GM12878 (cell line): ENCODE measurements around the gene SOBP. TPM values are rescaled to one million over a fixed set of nuclear protein-coding genes. Genes with fewer than 3 reads are reported as not detected.

Experiments
- ATAC-seq: fragments of 200-7000 bp; cut with Tn5 transposase; 3 replicates; pipeline ENCODE4 v1.9.1; 2020; ENCODE audit warnings: mild to moderate bottlenecking, moderate library complexity
- BruUV-seq: library from RNA; stranded (reverse); fragments of 400-500 nt; replicated peaks from 2 replicates; lab custom pipeline; 2021; lab: Mats Ljungman, UMichigan
- CTCF ChIA-PET: fragments of 300-600 bp; sonication (Branson Sonifier 250); formaldehyde crosslinking; extraction: SDS; loops from one replicate; lab custom pipeline; 2021; ENCODE audit warnings: inconsistent platforms; lab: Yijun Ruan, JAX
- POLR2A ChIA-PET: fragments of 350-600 bp; formaldehyde crosslinking; extraction: SDS; loops from one replicate; lab custom pipeline; 2021; ENCODE audit warnings: inconsistent platforms; lab: Charles Lee
- RAD21 ChIA-PET: fragments of 300-600 bp; sonication (Branson Sonifier 250); formaldehyde crosslinking; loops from one replicate; lab custom pipeline; 2023; ENCODE audit warnings: antibody characterized with exemption; ENCODE audit not compliant: unreplicated experiment; lab: Charles Lee
- SMC1A ChIA-PET: fragments of 300-600 bp; sonication (Branson Sonifier 250); formaldehyde crosslinking; loops from one replicate; lab custom pipeline; 2023; ENCODE audit not compliant: unreplicated experiment, uncharacterized antibody; lab: Charles Lee
- DNase-seq: peaks from one replicate; pipeline ENCODE4 v3.0.0-alpha.2; 2011; ENCODE audit warnings: low read depth, low spot score
- FAIRE-seq: peaks from 3 replicates; lab custom pipeline; 2011; peaks lifted over from hg19 to GRCh38; lab: Jason Lieb, UNC
- H2AFZ ChIP-seq: 2 replicates; pipeline ENCODE4 v1.6.0; 2011; ENCODE audit warnings: low read depth, low read length, control low read depth; ENCODE audit not compliant: control insufficient read depth
- H3K27ac ChIP-seq: 2 replicates; pipeline ENCODE4 v1.5.1; 2011; ENCODE audit warnings: control low read depth; ENCODE audit not compliant: control insufficient read depth, insufficient read depth
- H3K27me3 ChIP-seq, 2 experiments: replicated peaks in 1 of 2; 2 replicates each; pipeline versions ENCODE4 v1.6.0 to v1.6.1; 2011; ENCODE audit warnings: low read length in 1 of 2; ENCODE audit not compliant: control insufficient read depth in 2 of 2, insufficient read depth in 2 of 2
- H3K36me3 ChIP-seq, 2 experiments: 2 replicates each; pipeline ENCODE4 v1.5.1; 2011; ENCODE audit warnings: low read length in 1 of 2; ENCODE audit not compliant: control insufficient read depth in 2 of 2, insufficient read depth in 2 of 2
- H3K4me1 ChIP-seq: 2 replicates; pipeline ENCODE4 v1.6.1; 2011; ENCODE audit warnings: mild to moderate bottlenecking, low read length, moderate library complexity, mixed read lengths; ENCODE audit not compliant: control insufficient read depth, insufficient read depth
- H3K4me2 ChIP-seq: 2 replicates; pipeline ENCODE4 v1.6.0; 2011; ENCODE audit warnings: control low read depth; ENCODE audit not compliant: control insufficient read depth, insufficient read depth
- H3K4me3 ChIP-seq: fragments of 200-600 bp; sonication (generic); 2 replicates; pipeline ENCODE4 v1.5.1; 2016
- H3K79me2 ChIP-seq: 2 replicates; pipeline ENCODE4 v1.6.0; 2011; ENCODE audit warnings: low read length; ENCODE audit not compliant: control insufficient read depth, insufficient read depth
- H3K9ac ChIP-seq: 2 replicates; pipeline ENCODE4 v1.8.0; 2011; ENCODE audit warnings: low read length, control low read depth, mixed read lengths; ENCODE audit not compliant: control insufficient read depth, insufficient read depth
- H3K9me3 ChIP-seq: replicated peaks from 3 replicates; pipeline ENCODE4 v1.5.1; 2011; ENCODE audit warnings: mild to moderate bottlenecking, low read length; ENCODE audit not compliant: control insufficient read depth, insufficient read depth
- H4K20me1 ChIP-seq: 2 replicates; pipeline ENCODE4 v1.6.0; 2011; ENCODE audit not compliant: control insufficient read depth, insufficient read depth
- ASH2L ChIP-seq: fragments of 300-600, 200-600 bp; sonication (generic); IDR thresholded peaks from 2 replicates; pipeline ENCODE4 v1.6.1; 2017; ENCODE audit warnings: low read depth, mild to moderate bottlenecking, borderline replicate concordance
- LARP7 ChIP-seq: fragments of 450-650 bp; IDR thresholded peaks from 2 replicates; pipeline ENCODE4 v1.6.1; 2017; ENCODE audit warnings: mild to moderate bottlenecking
- MTA3 ChIP-seq: IDR thresholded peaks from 2 replicates; pipeline ENCODE4 v1.6.1; 2012; ENCODE audit warnings: low read length, inconsistent platforms, borderline replicate concordance
- NBN ChIP-seq: fragments of 450-650 bp; IDR thresholded peaks from 2 replicates; pipeline ENCODE4 v1.6.1; 2016
- NFYA ChIP-seq: IDR thresholded peaks from 2 replicates; pipeline ENCODE4 v1.6.1; 2011; ENCODE audit warnings: low read depth, mild to moderate bottlenecking, low read length, improper control_type of control experiment, borderline replicate concordance
- NKRF ChIP-seq: fragments of 450-650 bp; conservative IDR thresholded peaks from 2 replicates; pipeline ENCODE4 v1.6.1; 2017; ENCODE audit warnings: mild to moderate bottlenecking, moderate library complexity
- NR2C1 ChIP-seq: fragments of 450-650 bp; IDR thresholded peaks from 2 replicates; pipeline ENCODE4 v1.6.1; 2017; ENCODE audit warnings: antibody characterized with exemption, mild to moderate bottlenecking, moderate library complexity
- PAX8 ChIP-seq: fragments of 450-650 bp; IDR thresholded peaks from 2 replicates; pipeline ENCODE4 v1.6.1; 2017; ENCODE audit warnings: mild to moderate bottlenecking, moderate library complexity
- PRDM15 ChIP-seq: fragments of 450-650 bp; formaldehyde crosslinking; IDR thresholded peaks from 2 replicates; pipeline ENCODE4 v1.4.0; 2020; ENCODE audit warnings: mild to moderate bottlenecking, moderate library complexity
- RCOR1 ChIP-seq: conservative IDR thresholded peaks from 2 replicates; pipeline ENCODE4 v1.6.1; 2012; ENCODE audit warnings: low read depth, low read length, improper control_type of control experiment
- RELA ChIP-seq: fragments of 450-650 bp; IDR thresholded peaks from 2 replicates; pipeline ENCODE4 v1.8.0; 2014; ENCODE audit warnings: borderline replicate concordance; ENCODE audit not compliant: partially characterized antibody
- SIX5 ChIP-seq: IDR thresholded peaks from 2 replicates; pipeline ENCODE4 v1.6.1; 2011; ENCODE audit warnings: mild to moderate bottlenecking, low read depth, low read length, moderate library complexity; ENCODE audit not compliant: severe bottlenecking
- SP1 ChIP-seq: IDR thresholded peaks from one replicate; pipeline ENCODE4 v1.6.1; 2011; ENCODE audit warnings: low read depth, low read length
- SREBF1 ChIP-seq: IDR thresholded peaks from 2 replicates; pipeline ENCODE4 v1.6.1; 2012; ENCODE audit warnings: mild to moderate bottlenecking, low read length
- WGBS: methylation state at CpG from one replicate; pipeline ENCODE4 v1.1.6; 2016; ENCODE audit warnings: low lambda C conversion rate; ENCODE audit not compliant: insufficient replicate concordance, insufficient coverage; ENCODE audit errors: missing lambda C conversion rate; 5-methylcytosine and 5-hydroxymethylcytosine counted together
- in situ Hi-C: fragments of 300-500 bp; cut with MboI; formaldehyde crosslinking; loops from 9 replicates; pipeline ENCODE4 v1.14.3; 2018; ENCODE audit warnings: mixed read lengths
- intact Hi-C: fragments of 100-400 bp; cut with micrococcal nuclease; formaldehyde crosslinking; loops from one replicate; pipeline ENCODE4 v1.14.2; 2022; ENCODE audit not compliant: unreplicated experiment
- polyA plus RNA-seq, 11 experiments: library from polyadenylated mRNA; depleted of rRNA in 4 of 11; unstranded in 6 of 11; stranded (reverse) in 5 of 11; fragments of >200 nt; fragmentation: Nextera tagmentation in 4 of 11; fragmentation: Illumina TruSeq in 1 of 11; extraction: Ambion mirVana in 4 of 11; extraction: Trizol in 1 of 11; gene quantifications; 1 replicate in 1 of 11; 2 replicates in 10 of 11; pipeline versions ENCODE4 v1.2.1 to v1.2.3, GENCODE V29; 2011 to 2016; ENCODE audit warnings: inconsistent platforms in 2 of 11, missing spikeins in 2 of 11, low read depth in 1 of 11
- total RNA-seq, 4 experiments: library from RNA; depleted of rRNA in 3 of 4; stranded (reverse); fragments of >200 nt in 3 of 4; fragmentation: Illumina TruSeq in 1 of 4; extraction: Trizol in 1 of 4; gene quantifications; 2 replicates each; pipeline versions ENCODE4 v1.2.1 to v1.2.3, GENCODE V29; 2013 to 2021
- TF ChIP-seq, protein P1 (sequence below): IDR thresholded peaks from 2 replicates; pipeline ENCODE4 v1.6.1; 2011; ENCODE audit warnings: low read depth, low read length, improper control_type of control experiment, borderline replicate concordance
- TF ChIP-seq, protein P2 (sequence below): IDR thresholded peaks from 2 replicates; pipeline ENCODE4 v1.6.1; 2011; ENCODE audit warnings: mild to moderate bottlenecking, low read depth, low read length, moderate library complexity; ENCODE audit not compliant: insufficient replicate concordance
- TF ChIP-seq, protein P3 (sequence below): IDR thresholded peaks from 2 replicates; pipeline ENCODE4 v1.6.1; 2012; ENCODE audit warnings: low read depth, low read length, improper control_type of control experiment

Gene SOBP
- total and polyA plus RNA-seq, 10 of the 15 experiments (the other 5 are each of a cell fraction or from before 2014, with no cell fraction given), result 0.49 to 1.9 (median 0.78) TPM

GRCh38 chr6:107546691-107547450 lies 57.0 kb downstream of the SOBP start:
- POLR2A ChIA-PET, result no interaction called here
- SMC1A ChIA-PET, result no interaction called here
- Histone ChIP-seq H3K36me3 (no peaks in the 10 kb centered on the region), H3K9ac (no peak overlapping the region), H3K27me3 (no peaks in the 10 kb centered on the region; a peak in 1 of 4 replicates), H3K27ac (no peak overlapping the region), H3K9me3 (no peaks in the 10 kb centered on the region), H4K20me1 (no peaks in the 10 kb centered on the region), H3K79me2 (no peaks in the 10 kb centered on the region), H3K4me2 (no peak overlapping the region), H3K4me3 (no peak overlapping the region), H3K4me1 (peaks cover 3% of the 10 kb centered on the region; the same call in 1 of the 2 replicates), H2AFZ (no peak overlapping the region)
- intact Hi-C loops, result no loop called here
- FAIRE-seq (no peak), ATAC-seq (no peak), DNase-seq (no peak)
- CTCF ChIA-PET, result no interaction called here
- 39% methylated on average over 6 of the region's 6 CpGs for WGBS
- in situ Hi-C loops, result no loop called here
- BruUV-seq, result no TSS peak
- RAD21 ChIA-PET, result no interaction called here
- TF ChIP-seq, protein P1, sequence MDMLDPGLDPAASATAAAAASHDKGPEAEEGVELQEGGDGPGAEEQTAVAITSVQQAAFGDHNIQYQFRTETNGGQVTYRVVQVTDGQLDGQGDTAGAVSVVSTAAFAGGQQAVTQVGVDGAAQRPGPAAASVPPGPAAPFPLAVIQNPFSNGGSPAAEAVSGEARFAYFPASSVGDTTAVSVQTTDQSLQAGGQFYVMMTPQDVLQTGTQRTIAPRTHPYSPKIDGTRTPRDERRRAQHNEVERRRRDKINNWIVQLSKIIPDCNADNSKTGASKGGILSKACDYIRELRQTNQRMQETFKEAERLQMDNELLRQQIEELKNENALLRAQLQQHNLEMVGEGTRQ, result no peak
- TF ChIP-seq ASH2L (no peak), MTA3 (no peak), PRDM15 (CRISPR knock-in tag) (no peak), SREBF1 (no peak), NFYA (no peak), RELA (no peak), SIX5 (no peak), RCOR1 (no peak), LARP7 (no peak), NKRF (no peak), SP1 (no peak), NBN (no peak), PAX8 (no peak), NR2C1 (no peak)
- TF ChIP-seq, protein P2, sequence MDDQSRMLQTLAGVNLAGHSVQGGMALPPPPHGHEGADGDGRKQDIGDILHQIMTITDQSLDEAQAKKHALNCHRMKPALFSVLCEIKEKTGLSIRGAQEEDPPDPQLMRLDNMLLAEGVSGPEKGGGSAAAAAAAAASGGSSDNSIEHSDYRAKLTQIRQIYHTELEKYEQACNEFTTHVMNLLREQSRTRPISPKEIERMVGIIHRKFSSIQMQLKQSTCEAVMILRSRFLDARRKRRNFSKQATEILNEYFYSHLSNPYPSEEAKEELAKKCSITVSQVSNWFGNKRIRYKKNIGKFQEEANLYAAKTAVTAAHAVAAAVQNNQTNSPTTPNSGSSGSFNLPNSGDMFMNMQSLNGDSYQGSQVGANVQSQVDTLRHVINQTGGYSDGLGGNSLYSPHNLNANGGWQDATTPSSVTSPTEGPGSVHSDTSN, result no peak
- TF ChIP-seq, protein P3, sequence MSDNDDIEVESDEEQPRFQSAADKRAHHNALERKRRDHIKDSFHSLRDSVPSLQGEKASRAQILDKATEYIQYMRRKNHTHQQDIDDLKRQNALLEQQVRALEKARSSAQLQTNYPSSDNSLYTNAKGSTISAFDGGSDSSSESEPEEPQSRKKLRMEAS, result no peak
